ENCODE data around the gene PCDHGA1.

The PCDHGA1 gene

GRCh38 chr5:141511771-141512325 lies 181.5 kb downstream of the PCDHGA1 start:
- H3K27me3 ChIP-seq (replicated peaks; ENCODE audit: insufficient read depth, low read length) = no peaks in the 10 kb centered on the region
- no peak overlapping the region for H3K4me3 ChIP-seq (ENCODE audit: low read length)
- TF ChIP-seq CTCF (IDR thresholded peaks at IDR 0.05; ENCODE audit: low read length) = no peak
- no peak for TF ChIP-seq EZH2phosphoT487 (IDR thresholded peaks at IDR 0.05; ENCODE audit: low read length)
- no peak for TF ChIP-seq EZH2 (optimal IDR thresholded peaks at IDR 0.05; ENCODE audit: low read depth, low read length)
- H3K9me3 ChIP-seq (replicated peaks; ENCODE audit: insufficient read depth, low read length) = no peaks in the 10 kb centered on the region
- H3K9ac ChIP-seq (ENCODE audit: low read length) = peak overlapping the region; percentile 1; the same call in 1 of the 2 replicates
- peaks cover 45% of the 10 kb centered on the region for H3F3A ChIP-seq (ENCODE audit: insufficient read depth, low read length)
- 0 out of 2 replicates have a peak, but pooled peaks cover 6% of the 10 kb centered on the region for H3K79me2 ChIP-seq (ENCODE audit: low read length)
- H3K4me2 ChIP-seq (ENCODE audit: low read depth, low read length) = peak overlapping the region; percentile 79; the same call in 1 of the 2 replicates
- H3K36me3 ChIP-seq (replicated peaks; ENCODE audit: insufficient read depth, low read length) = no peaks in the 10 kb centered on the region; the same call in 1 of the 2 replicates
- no peak for DNase-seq
- H2AFZ ChIP-seq (ENCODE audit: low read length) = no peak overlapping the region
- H3K9me2 ChIP-seq (replicated peaks; ENCODE audit: insufficient read depth, low read length) = no peaks in the 10 kb centered on the region
- H4K20me1 ChIP-seq (ENCODE audit: insufficient read depth, low read length) = no peaks in the 10 kb centered on the region
- peaks cover 66% of the 10 kb centered on the region for H3K4me1 ChIP-seq (ENCODE audit: low read length)
- peak overlapping the region; percentile 83 for H3K27ac ChIP-seq (ENCODE audit: low read length)

GRCh38 chr5:141512390-141512910 lies 182.1 kb downstream of the PCDHGA1 start:
- H4K20me1 ChIP-seq (ENCODE audit: insufficient read depth, low read length) = no peaks in the 10 kb centered on the region
- TF ChIP-seq EZH2phosphoT487 (IDR thresholded peaks at IDR 0.05; ENCODE audit: low read length) = no peak
- no peak for TF ChIP-seq EZH2 (optimal IDR thresholded peaks at IDR 0.05; ENCODE audit: low read depth, low read length)
- peak; percentile 88 for TF ChIP-seq CTCF (IDR thresholded peaks at IDR 0.05; ENCODE audit: low read length)
- H3K79me2 ChIP-seq (ENCODE audit: low read length) = 0 out of 2 replicates have a peak, but pooled peaks cover 6% of the 10 kb centered on the region
- H2AFZ ChIP-seq (ENCODE audit: low read length) = no peak overlapping the region
- no peaks in the 10 kb centered on the region for H3K27me3 ChIP-seq (replicated peaks; ENCODE audit: insufficient read depth, low read length)
- H3F3A ChIP-seq (ENCODE audit: insufficient read depth, low read length) = peaks cover 41% of the 10 kb centered on the region
- H3K9me2 ChIP-seq (replicated peaks; ENCODE audit: insufficient read depth, low read length) = no peaks in the 10 kb centered on the region
- peak overlapping the region; percentile 79; the same call in 1 of the 2 replicates for H3K4me2 ChIP-seq (ENCODE audit: low read depth, low read length)
- peak overlapping the region; percentile 83; the same call in 1 of the 2 replicates for H3K27ac ChIP-seq (ENCODE audit: low read length)
- H3K9ac ChIP-seq (ENCODE audit: low read length) = peak overlapping the region; percentile 59
- DNase-seq = peak; percentile 82
- no peaks in the 10 kb centered on the region; the same call in 1 of the 2 replicates for H3K36me3 ChIP-seq (replicated peaks; ENCODE audit: insufficient read depth, low read length)
- H3K4me3 ChIP-seq (ENCODE audit: low read length) = peak overlapping the region; percentile 42; the same call in 1 of the 2 replicates
- peaks cover 62% of the 10 kb centered on the region for H3K4me1 ChIP-seq (ENCODE audit: low read length)
- H3K9me3 ChIP-seq (replicated peaks; ENCODE audit: insufficient read depth, low read length) = no peaks in the 10 kb centered on the region

GRCh38 chr5:141512911-141513626 lies 182.8 kb downstream of the PCDHGA1 start:
- Histone ChIP-seq H3K36me3 (replicated peaks; ENCODE audit: insufficient read depth, low read length) (no peaks in the 10 kb centered on the region; the same call in 1 of the 2 replicates), H3K9ac (ENCODE audit: low read length) (peak overlapping the region; percentile 59; the same call in 1 of the 2 replicates), H3K27me3 (replicated peaks; ENCODE audit: insufficient read depth, low read length) (no peaks in the 10 kb centered on the region), H3K9me2 (replicated peaks; ENCODE audit: insufficient read depth, low read length) (no peaks in the 10 kb centered on the region), H3K27ac (ENCODE audit: low read length) (peak overlapping the region; percentile 83; the same call in 1 of the 2 replicates), H3F3A (ENCODE audit: insufficient read depth, low read length) (peaks cover 35% of the 10 kb centered on the region), H4K20me1 (ENCODE audit: insufficient read depth, low read length) (no peaks in the 10 kb centered on the region), H3K9me3 (replicated peaks; ENCODE audit: insufficient read depth, low read length) (no peaks in the 10 kb centered on the region), H3K79me2 (ENCODE audit: low read length) (0 out of 2 replicates have a peak, but pooled peaks cover 6% of the 10 kb centered on the region), H3K4me1 (ENCODE audit: low read length) (peaks cover 56% of the 10 kb centered on the region), H3K4me3 (ENCODE audit: low read length) (peak overlapping the region; percentile 42), H2AFZ (ENCODE audit: low read length) (no peak overlapping the region), H3K4me2 (ENCODE audit: low read depth, low read length) (peak overlapping the region; percentile 79)
- TF ChIP-seq EZH2 (optimal IDR thresholded peaks at IDR 0.05; ENCODE audit: low read depth, low read length) (no peak), EZH2phosphoT487 (IDR thresholded peaks at IDR 0.05; ENCODE audit: low read length) (no peak), CTCF (IDR thresholded peaks at IDR 0.05; ENCODE audit: low read length) (no peak)
- DNase-seq = no peak
